Measurements from ENCODE around the gene IKZF3. TPM values are rescaled to one million over a fixed set of nuclear protein-coding genes. Genes with fewer than 3 reads are reported as not detected.
"Not testable (repeated sequence)": the region's sequence is repeated elsewhere in the genome, so short reads cannot be mapped to it uniquely, and the experiment has no call there.

Gene IKZF3
- total RNA-seq, 1 donor, result 0.81 TPM

GRCh38 chr17:39863244-39863917 is 731 bp downstream of the IKZF3 start:
- no peak for DNase-seq (ENCODE audit: low read depth in 2 of 3, low spot score in 2 of 3)

GRCh38 chr17:39861235-39861634 is 2.9 kb downstream of the IKZF3 start:
- DNase-seq (ENCODE audit: low read depth in 2 of 3, low spot score in 2 of 3), result no peak

DNA sequence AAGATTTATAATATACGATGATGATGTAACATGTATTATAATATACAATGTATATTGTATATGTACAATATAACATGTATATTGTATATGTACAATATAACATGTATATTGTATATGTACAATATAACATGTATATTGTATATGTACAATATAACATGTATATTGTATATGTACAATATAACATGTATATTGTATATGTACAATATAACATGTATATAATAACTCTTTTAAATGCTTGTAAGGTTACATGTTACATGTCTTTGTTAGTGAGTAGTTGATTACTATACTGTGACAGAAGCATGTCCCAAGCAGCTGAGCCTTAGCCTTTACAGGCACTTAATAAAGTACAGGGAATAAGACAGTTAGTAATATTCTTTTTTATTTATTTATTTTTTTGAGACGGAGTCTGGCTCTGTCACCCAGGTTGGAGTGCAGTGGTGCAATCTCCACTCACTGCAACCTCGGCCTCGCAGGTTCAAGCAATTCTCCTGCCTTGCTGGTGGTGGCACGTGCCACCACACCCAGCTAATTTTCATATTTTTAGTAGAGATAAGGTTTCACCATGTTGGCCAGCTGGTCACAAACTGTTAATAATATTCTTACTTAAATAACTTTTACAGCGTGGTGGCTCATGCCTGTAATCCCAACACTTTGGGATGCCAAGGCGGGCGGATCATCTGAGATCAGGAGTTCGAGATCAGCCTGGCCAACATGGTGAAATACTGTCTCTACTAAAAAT is 8.0 kb downstream of the IKZF3 start:
- DNase-seq (ENCODE audit: low read depth in 2 of 3, low spot score in 2 of 3), result not testable (repeated sequence)

GRCh38 chr17:39854909-39855308 is 9.2 kb downstream of the IKZF3 start:
- DNase-seq (ENCODE audit: low read depth in 2 of 3, low spot score in 2 of 3), result no peak

- DNase-seq (ENCODE audit: low read depth in 2 of 3, low spot score in 2 of 3), result no peak
These were observed 11.9 kb downstream of the IKZF3 start for GRCh38 chr17:39852239-39852638.

DNA sequence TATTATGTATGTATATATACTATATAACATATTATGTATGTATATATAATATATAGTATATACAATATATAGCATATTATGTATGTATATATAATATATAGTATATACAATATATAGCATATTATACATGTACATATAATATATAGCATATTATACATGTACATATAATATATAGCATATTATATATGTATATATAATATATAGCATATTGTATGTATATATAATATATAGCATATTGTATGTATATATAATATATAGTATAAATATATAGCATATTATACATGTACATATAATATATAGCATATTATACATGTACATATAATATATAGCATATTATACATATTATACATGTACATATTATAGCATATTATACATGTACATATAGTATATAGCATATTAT is 13.9 kb downstream of the IKZF3 start:
- DNase-seq (ENCODE audit: low read depth in 2 of 3, low spot score in 2 of 3), result not testable (repeated sequence)

DNA sequence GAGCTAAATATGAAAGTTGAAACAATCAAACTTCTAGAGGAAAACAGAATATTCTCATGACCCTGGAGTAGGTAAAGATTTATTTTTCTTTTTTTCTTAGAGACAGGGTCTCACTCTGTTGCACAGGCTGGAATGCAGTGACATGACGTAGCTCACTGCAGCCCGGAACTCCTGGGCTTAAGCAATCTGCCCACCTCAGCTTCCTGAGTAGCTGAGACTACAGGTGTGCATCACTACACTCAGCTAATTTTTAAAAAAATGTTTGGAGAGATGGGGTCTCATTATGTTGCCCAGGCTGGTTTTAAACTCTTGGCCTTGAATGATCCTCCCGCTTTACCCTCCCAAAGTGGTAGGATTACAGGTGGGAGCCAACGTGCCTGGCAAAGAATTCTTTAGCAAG is 15.5 kb downstream of the IKZF3 start:
- DNase-seq (ENCODE audit: low read depth in 2 of 3, low spot score in 2 of 3), result no peak

DNA sequence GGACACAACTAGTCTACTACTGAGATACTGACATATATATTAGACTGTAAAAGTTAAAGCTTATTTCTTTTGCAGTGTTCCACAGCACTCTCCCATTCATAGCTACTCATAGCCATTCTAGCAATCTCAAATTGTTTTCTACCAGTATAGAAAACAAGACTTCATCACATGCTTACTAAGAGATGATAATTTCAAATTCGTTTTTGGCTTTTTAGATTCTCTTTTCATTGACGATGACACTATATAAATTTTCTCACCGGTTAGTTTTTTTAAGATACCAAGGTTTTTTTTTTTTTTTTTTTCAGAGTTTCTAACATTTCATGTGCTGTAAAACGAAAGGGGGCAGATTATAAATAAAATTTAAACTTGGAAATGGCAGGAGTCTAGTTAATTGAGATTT is 17.9 kb downstream of the IKZF3 start:
- no peak for DNase-seq (ENCODE audit: low read depth in 2 of 3, low spot score in 2 of 3)

- no peak for DNase-seq (ENCODE audit: low read depth in 2 of 3, low spot score in 2 of 3)
These were observed 18.9 kb downstream of the IKZF3 start for GRCh38 chr17:39845052-39845846.

DNA sequence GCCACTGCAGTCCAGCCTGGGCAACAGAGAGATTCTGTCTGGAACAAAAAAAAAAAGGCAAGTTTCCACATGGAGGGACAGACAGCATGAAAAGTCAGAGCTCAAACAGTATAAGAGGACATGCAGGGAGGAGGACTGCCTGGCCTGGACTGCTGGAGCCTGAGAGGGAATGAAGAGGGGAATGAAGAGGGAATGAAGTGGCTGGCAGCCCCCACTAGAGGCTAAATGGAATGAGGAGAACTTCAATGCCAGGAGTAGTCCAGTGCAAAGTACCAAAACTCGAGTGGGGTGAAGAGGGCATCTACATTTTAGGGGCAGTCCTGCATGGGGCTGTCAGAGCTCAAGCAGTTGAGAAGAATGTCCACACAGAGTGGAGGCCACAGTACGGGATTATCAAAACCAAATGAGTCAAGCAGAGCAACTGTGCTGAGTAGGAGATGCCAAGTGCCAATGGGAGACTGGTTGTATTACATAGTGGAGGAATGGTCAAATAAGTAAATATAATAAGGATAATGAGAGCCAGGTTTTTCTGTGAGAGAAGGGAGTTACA is 22.9 kb downstream of the IKZF3 start:
- no peak for DNase-seq (ENCODE audit: low read depth in 2 of 3, low spot score in 2 of 3)

- DNase-seq (ENCODE audit: low read depth in 2 of 3, low spot score in 2 of 3), result no peak
These were observed 25.3 kb downstream of the IKZF3 start for GRCh38 chr17:39838784-39839183.

DNA sequence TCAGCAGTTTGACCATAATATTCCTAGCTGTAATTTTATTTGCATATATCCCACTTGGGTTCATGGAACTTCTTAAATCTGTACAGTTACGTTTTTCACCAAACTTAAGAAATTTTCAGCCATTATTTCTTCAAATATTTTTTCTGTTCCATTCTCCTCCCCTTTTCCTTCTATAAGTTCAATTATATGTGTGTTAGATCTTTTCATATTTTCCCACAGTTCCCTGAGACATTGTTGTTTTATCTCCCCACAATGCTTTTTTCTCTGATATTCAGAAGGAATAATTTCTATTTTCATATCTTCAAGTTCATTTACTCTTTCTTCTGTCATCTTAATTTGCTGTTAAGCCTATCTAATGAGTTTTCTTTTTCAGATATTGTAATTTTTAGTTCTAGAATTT is 26.1 kb downstream of the IKZF3 start:
- DNase-seq (ENCODE audit: low read depth in 2 of 3, low spot score in 2 of 3), result no peak

- DNase-seq (ENCODE audit: low read depth in 2 of 3, low spot score in 2 of 3), result no peak
These were observed 28.0 kb downstream of the IKZF3 start for GRCh38 chr17:39836117-39836516.

GRCh38 chr17:39835038-39835786 is 28.9 kb downstream of the IKZF3 start:
- DNase-seq (ENCODE audit: low read depth in 2 of 3, low spot score in 2 of 3), result no peak

DNA sequence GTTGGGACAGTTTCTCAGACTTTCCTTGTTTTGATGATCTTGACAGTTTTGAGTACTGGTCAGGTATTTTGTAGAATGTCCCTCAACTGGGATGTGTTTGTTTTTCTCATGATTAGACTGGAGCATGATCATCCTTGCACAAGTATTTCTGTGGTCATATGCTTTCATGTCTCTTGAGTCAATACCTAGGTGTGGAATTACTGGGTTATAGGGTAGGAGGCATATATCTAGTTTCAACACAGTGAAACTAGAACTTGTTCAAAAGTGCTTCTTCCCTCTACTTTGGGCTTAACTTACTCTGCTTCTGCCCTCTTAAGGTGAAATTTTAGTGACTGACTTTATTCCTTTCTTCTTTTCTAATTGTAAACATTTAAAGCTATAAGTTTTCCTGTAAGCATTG is 30.1 kb downstream of the IKZF3 start:
- DNase-seq (ENCODE audit: low read depth in 2 of 3, low spot score in 2 of 3), result no peak

- DNase-seq (ENCODE audit: low read depth in 2 of 3, low spot score in 2 of 3), result no peak
These were observed 32.5 kb downstream of the IKZF3 start for GRCh38 chr17:39831588-39831987.

- no peak for DNase-seq (ENCODE audit: low read depth in 2 of 3, low spot score in 2 of 3)
These were observed 35.7 kb downstream of the IKZF3 start for GRCh38 chr17:39828443-39828842.

- DNase-seq (ENCODE audit: low read depth in 2 of 3, low spot score in 2 of 3), result no peak
These were observed 37.8 kb downstream of the IKZF3 start for GRCh38 chr17:39826334-39826733.

- no peak for DNase-seq (ENCODE audit: low read depth in 2 of 3, low spot score in 2 of 3)
These were observed 40.6 kb downstream of the IKZF3 start for GRCh38 chr17:39823407-39824054.

GRCh38 chr17:39822051-39822451 is 42.1 kb downstream of the IKZF3 start:
- DNase-seq (ENCODE audit: low read depth in 2 of 3, low spot score in 2 of 3), result peak in 2 of 3 donors; percentile 14 to 41
